ENCODE data around the gene PRSS16. TPM values are rescaled to one million over a fixed set of nuclear protein-coding genes. Genes with fewer than 3 reads are reported as not detected.

Gene PRSS16, protein sequence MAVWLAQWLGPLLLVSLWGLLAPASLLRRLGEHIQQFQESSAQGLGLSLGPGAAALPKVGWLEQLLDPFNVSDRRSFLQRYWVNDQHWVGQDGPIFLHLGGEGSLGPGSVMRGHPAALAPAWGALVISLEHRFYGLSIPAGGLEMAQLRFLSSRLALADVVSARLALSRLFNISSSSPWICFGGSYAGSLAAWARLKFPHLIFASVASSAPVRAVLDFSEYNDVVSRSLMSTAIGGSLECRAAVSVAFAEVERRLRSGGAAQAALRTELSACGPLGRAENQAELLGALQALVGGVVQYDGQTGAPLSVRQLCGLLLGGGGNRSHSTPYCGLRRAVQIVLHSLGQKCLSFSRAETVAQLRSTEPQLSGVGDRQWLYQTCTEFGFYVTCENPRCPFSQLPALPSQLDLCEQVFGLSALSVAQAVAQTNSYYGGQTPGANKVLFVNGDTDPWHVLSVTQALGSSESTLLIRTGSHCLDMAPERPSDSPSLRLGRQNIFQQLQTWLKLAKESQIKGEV
- 1 to 10 TPM in 4 of 7 donors, under 1 TPM in 3; 0.46 to 6.0 (median 1.5) TPM for total RNA-seq
- under 1 TPM; 0.09 to 0.96 (median 0.39) TPM for polyA plus RNA-seq
- long read RNA-seq, donor 1, partial matches to known transcripts, result 0 of 1 reads
- long read RNA-seq, donor 1, other reads (novel, unspliced or antisense), result 0 of 1 reads
- long read RNA-seq, donor 2, result 0 reads

DNA sequence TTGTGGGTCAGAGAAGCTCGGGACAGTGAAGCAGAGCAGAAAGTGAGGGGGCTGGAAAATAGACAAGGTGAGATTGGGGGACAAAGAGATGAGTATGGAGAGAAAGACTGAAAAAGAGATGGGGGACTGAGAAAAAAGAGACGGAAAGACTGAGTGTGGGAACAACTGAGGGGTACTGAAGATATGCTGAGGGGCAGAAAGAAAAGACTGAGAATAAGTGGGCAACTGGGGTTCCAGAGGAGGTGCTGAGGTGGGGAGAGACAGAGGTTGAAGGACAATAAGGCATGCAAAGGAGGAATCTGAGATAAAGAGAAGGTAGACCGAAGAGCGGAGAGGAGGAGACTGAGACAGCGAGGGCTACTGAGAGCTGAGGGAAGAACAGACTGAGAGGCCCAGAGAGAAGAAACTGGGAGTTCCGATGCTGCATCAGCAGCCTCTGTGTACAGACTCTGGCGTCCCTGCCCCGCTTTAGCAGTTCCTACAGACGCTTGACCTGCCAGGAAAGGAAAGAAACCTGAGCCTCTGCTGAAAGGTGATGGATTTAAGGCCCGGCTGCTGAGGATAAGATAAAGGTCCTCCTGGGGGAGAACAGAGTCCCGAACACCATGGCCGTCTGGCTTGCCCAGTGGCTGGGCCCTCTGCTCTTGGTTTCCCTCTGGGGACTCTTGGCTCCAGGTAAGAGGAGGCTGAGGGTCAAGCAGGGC, at the start of gene PRSS16:
Gene PRSS16 (plus strand): TSS at position 569 of the 704 bp plus-strand sequence. CDS start 37 bp downstream, at position 606.
- TF ChIP-seq POLR2A (IDR thresholded peaks at IDR 0.05) (no peak), CTCF (IDR thresholded peaks at IDR 0.05 in 8 of 11, conservative IDR thresholded peaks at IDR 0.05 in 3 of 11) (no peak), POLR2AphosphoS5 (IDR thresholded peaks at IDR 0.05) (no peak)
- H3K27ac ChIP-seq, result no peak within 1 kb of the TSS
- H3K4me3 ChIP-seq, result no peak within 1 kb of the TSS
- H3K9me3 ChIP-seq, result no peaks in the 10 kb centered on the region
- peaks cover 0 to 19% (median 10%) of the 10 kb centered on the region in 6 donors for H3K4me1 ChIP-seq
- intact Hi-C loops (cut with DNase I; ENCODE audit: low total_unique reads), result no loop called here
- WGBS, 5 donors, result 61 to 66% (median 64%) methylated on average over 12 of the region's 12 CpGs
- DNase-seq, result no peak
- H3K27me3 ChIP-seq (replicated peaks in 1 of 7), result peaks cover 0 to 100% (median 46%) of the 10 kb centered on the region in 7 donors
- no peaks in the 10 kb centered on the region for H3K36me3 ChIP-seq

DNA sequence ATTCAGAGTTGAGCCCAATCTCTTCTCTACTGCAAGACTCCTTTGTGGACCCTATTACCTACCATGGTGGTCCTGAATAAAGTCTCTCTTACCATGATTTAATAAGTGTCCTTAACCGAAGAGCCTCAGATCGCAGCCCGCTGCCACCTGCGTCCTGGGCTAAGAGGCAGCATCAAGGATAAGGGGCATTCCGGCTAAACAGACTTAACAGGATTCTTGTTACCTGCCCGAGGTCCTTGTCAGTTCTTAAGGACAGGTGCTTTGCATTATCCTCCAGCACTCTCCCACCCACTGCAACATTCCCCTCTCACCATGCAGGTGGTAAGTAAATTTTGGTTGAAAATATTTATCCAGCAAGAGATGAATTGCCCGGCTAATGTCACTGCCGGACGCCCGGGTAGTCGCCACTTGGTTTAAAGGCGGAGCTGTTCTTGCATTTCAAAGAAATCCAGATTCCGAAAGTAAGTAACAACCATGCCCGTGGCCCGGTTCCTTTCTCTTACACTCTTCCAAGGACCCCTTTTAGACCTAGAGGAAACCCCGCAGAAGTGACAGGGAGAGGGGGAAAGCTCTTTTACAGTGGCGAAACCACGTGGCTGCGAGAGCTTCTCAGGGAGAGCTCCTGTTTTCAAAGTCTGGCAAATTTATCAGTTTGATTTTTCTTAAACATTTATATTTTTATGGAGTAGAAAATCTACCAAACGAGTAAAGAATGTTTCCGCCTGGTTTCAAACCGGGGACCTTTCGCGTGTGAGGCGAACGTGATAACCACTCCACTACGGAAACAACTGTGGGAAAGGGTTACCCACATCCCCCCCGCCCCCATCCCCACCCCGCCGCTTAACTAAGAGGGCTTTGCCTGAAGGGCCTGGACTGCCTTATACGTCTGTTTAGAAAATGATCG, 41.9 kb upstream of the PRSS16 start:
- no peak overlapping the region for H3K27ac ChIP-seq
- no peak for DNase-seq
- H3K4me1 ChIP-seq, result peaks cover 0 to 8% (median 0%) of the 10 kb centered on the region in 6 donors
- H3K27me3 ChIP-seq (replicated peaks in 1 of 7), result peaks cover 0 to 92% (median 33%) of the 10 kb centered on the region in 7 donors
- no peaks in the 10 kb centered on the region for H3K36me3 ChIP-seq
- no peak overlapping the region for H3K4me3 ChIP-seq
- no peak for TF ChIP-seq POLR2AphosphoS5 (IDR thresholded peaks at IDR 0.05)
- no peak for TF ChIP-seq POLR2A (IDR thresholded peaks at IDR 0.05)
- no peak for TF ChIP-seq CTCF (IDR thresholded peaks at IDR 0.05 in 8 of 11, conservative IDR thresholded peaks at IDR 0.05 in 3 of 11)
- intact Hi-C loops (cut with DNase I; ENCODE audit: low total_unique reads), result no loop called here
- 11 to 18% (median 16%) methylated on average over 32 of the region's 32 CpGs for WGBS, 5 donors
- no peaks in the 10 kb centered on the region for H3K9me3 ChIP-seq

GRCh38 chr6:27206806-27207205, 40.7 kb upstream of the PRSS16 start:
- Histone ChIP-seq H3K9me3 (no peaks in the 10 kb centered on the region), H3K4me1 (peaks cover 0 to 8% (median 0%) of the 10 kb centered on the region in 6 donors), H3K4me3 (no peak overlapping the region), H3K27me3 (replicated peaks in 1 of 7) (peaks cover 0 to 94% (median 33%) of the 10 kb centered on the region in 7 donors), H3K27ac (no peak overlapping the region), H3K36me3 (no peaks in the 10 kb centered on the region)
- intact Hi-C loops (cut with DNase I; ENCODE audit: low total_unique reads), result no loop called here
- no peak for TF ChIP-seq POLR2A (IDR thresholded peaks at IDR 0.05)
- no peak for TF ChIP-seq POLR2AphosphoS5 (IDR thresholded peaks at IDR 0.05)
- no peak for TF ChIP-seq CTCF (IDR thresholded peaks at IDR 0.05 in 8 of 11, conservative IDR thresholded peaks at IDR 0.05 in 3 of 11)
- DNase-seq, result no peak
